NCI-H187 treated with DMSO at 0.1 percent for 48 hours (cell line): ENCODE data around the gene C4A.
"Not testable (repeated sequence)": the region's sequence is repeated elsewhere in the genome, so short reads cannot be mapped to it uniquely, and the experiment has no call there.

Source experiments
- DNase-seq: peaks from one replicate; lab custom pipeline; 2025; lab: John Stamatoyannopoulos, UW

C4A gene

GRCh38 chr6:31980998-31981397, 859 bp upstream of the C4A start:
- DNase-seq: not testable (repeated sequence)

GRCh38 chr6:31989363-31989762, 7.5 kb downstream of the C4A start:
- DNase-seq: not testable (repeated sequence)

GRCh38 chr6:31994421-31994820, 12.6 kb downstream of the C4A start:
- DNase-seq: not testable (repeated sequence)

- not testable (repeated sequence) for DNase-seq
Measured at GRCh38 chr6:31996385-31996784, 14.5 kb downstream of the C4A start.

GRCh38 chr6:32002546-32003268, 20.9 kb downstream of the C4A start:
- DNase-seq: not testable (repeated sequence)

GRCh38 chr6:32003301-32003700, 21.4 kb downstream of the C4A start:
- DNase-seq: not testable (repeated sequence)

GRCh38 chr6:32004393-32004792, 22.5 kb downstream of the C4A start:
- not testable (repeated sequence) for DNase-seq

GRCh38 chr6:32004864-32005537, 23.1 kb downstream of the C4A start:
- DNase-seq: not testable (repeated sequence)

- not testable (repeated sequence) for DNase-seq
Measured at GRCh38 chr6:32005538-32005880, 23.7 kb downstream of the C4A start.

GRCh38 chr6:32005991-32006529, 24.2 kb downstream of the C4A start:
- not testable (repeated sequence) for DNase-seq

- not testable (repeated sequence) for DNase-seq
Measured at GRCh38 chr6:32007086-32007485, 25.2 kb downstream of the C4A start.

GRCh38 chr6:32008037-32008436, 26.2 kb downstream of the C4A start:
- DNase-seq: not testable (repeated sequence)

GRCh38 chr6:32008616-32009015, 26.8 kb downstream of the C4A start:
- DNase-seq: not testable (repeated sequence)

GRCh38 chr6:32009537-32009936, 27.7 kb downstream of the C4A start:
- not testable (repeated sequence) for DNase-seq

GRCh38 chr6:32010856-32011530, 29.1 kb downstream of the C4A start:
- not testable (repeated sequence) for DNase-seq

- DNase-seq: not testable (repeated sequence)
Measured at GRCh38 chr6:32012941-32013617, 31.2 kb downstream of the C4A start.

GRCh38 chr6:32013738-32014137, 31.9 kb downstream of the C4A start:
- DNase-seq: not testable (repeated sequence)

GRCh38 chr6:32014547-32014946, 32.7 kb downstream of the C4A start, which contains the start of gene C4B:
Gene C4B (plus strand): TSS chr6:32014795. CDS start chr6:32014846, 51 bp downstream.
- not testable (repeated sequence) for DNase-seq

GRCh38 chr6:32022100-32022499, 40.2 kb downstream of the C4A start:
- not testable (repeated sequence) for DNase-seq

- DNase-seq: not testable (repeated sequence)
Measured at GRCh38 chr6:32028631-32029030, 46.8 kb downstream of the C4A start.

- DNase-seq: not testable (repeated sequence)
Measured at GRCh38 chr6:32029553-32029952, 47.7 kb downstream of the C4A start.
